SK-N-SH (cell line): Measurements from ENCODE around the gene LMNTD2.

Experiments
- ELF1 ChIP-seq: IDR thresholded peaks from 2 replicates; pipeline ENCODE4 v1.4.0; 2012
- EP300 ChIP-seq, 2 experiments: IDR thresholded peaks; 2 replicates each; pipeline versions ENCODE4 v1.4.0 to v1.6.1; 2012; ENCODE audit warnings: borderline replicate concordance in 1 of 2, low read depth in 1 of 2, low read length in 1 of 2
- FOXM1 ChIP-seq: IDR thresholded peaks from 2 replicates; pipeline ENCODE4 v1.4.0; 2012; ENCODE audit warnings: low read depth, mild to moderate bottlenecking
- REST ChIP-seq: IDR thresholded peaks from 2 replicates; pipeline ENCODE4 v1.6.1; 2012; ENCODE audit warnings: mild to moderate bottlenecking, low read depth, low read length, moderate library complexity
- TAF1 ChIP-seq: IDR thresholded peaks from 2 replicates; pipeline ENCODE4 v1.6.1; 2012; ENCODE audit warnings: low read depth, mild to moderate bottlenecking, low read length, moderate library complexity, borderline replicate concordance
- TEAD4 ChIP-seq: IDR thresholded peaks from 2 replicates; pipeline ENCODE4 v1.4.0; 2012; ENCODE audit warnings: mild to moderate bottlenecking, borderline replicate concordance; ENCODE audit not compliant: insufficient read depth
- TF ChIP-seq, protein P1 (sequence below): fragments of 200-600 bp; sonication (generic); IDR thresholded peaks from 2 replicates; pipeline ENCODE4 v1.6.1; 2017; ENCODE audit warnings: antibody characterized with exemption, mild to moderate bottlenecking, moderate library complexity
- TF ChIP-seq, protein P2 (sequence below): IDR thresholded peaks from 2 replicates; pipeline ENCODE4 v1.4.0; 2012; ENCODE audit warnings: low read depth, borderline replicate concordance

DNA sequence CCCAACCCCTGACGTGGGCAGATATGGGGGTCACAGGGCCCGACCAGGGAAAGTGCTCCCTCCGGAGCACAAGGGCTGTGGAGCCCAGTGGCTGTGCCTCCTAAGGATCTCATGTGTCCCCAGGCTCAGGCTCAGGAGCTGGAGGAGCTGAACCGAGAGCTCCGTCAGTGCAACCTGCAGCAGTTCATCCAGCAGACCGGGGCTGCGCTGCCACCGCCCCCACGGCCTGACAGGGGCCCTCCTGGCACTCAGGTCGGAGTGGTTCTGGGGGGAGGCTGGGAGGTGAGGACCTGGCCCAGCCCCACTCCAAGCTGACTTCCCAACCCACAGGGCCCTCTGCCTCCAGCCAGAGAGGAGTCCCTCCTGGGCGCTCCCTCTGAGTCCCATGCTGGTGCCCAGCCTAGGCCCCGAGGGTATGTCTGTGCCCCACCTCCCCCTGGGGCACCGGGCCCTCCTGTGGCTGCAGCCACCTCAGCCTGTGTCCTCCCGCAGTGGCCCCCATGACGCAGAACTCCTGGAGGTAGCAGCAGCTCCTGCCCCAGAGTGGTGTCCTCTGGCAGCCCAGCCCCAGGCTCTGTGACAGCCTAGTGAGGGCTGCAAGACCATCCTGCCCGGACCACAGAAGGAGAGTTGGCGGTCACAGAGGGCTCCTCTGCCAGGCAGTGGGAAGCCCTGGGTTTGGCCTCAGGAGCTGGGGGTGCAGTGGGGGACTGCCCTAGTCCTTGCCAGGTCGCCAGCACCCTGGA is 2.7 kb upstream of the LMNTD2 start:
- TF ChIP-seq, protein P1, sequence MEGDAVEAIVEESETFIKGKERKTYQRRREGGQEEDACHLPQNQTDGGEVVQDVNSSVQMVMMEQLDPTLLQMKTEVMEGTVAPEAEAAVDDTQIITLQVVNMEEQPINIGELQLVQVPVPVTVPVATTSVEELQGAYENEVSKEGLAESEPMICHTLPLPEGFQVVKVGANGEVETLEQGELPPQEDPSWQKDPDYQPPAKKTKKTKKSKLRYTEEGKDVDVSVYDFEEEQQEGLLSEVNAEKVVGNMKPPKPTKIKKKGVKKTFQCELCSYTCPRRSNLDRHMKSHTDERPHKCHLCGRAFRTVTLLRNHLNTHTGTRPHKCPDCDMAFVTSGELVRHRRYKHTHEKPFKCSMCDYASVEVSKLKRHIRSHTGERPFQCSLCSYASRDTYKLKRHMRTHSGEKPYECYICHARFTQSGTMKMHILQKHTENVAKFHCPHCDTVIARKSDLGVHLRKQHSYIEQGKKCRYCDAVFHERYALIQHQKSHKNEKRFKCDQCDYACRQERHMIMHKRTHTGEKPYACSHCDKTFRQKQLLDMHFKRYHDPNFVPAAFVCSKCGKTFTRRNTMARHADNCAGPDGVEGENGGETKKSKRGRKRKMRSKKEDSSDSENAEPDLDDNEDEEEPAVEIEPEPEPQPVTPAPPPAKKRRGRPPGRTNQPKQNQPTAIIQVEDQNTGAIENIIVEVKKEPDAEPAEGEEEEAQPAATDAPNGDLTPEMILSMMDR, result no peak
- TF ChIP-seq, protein P2, sequence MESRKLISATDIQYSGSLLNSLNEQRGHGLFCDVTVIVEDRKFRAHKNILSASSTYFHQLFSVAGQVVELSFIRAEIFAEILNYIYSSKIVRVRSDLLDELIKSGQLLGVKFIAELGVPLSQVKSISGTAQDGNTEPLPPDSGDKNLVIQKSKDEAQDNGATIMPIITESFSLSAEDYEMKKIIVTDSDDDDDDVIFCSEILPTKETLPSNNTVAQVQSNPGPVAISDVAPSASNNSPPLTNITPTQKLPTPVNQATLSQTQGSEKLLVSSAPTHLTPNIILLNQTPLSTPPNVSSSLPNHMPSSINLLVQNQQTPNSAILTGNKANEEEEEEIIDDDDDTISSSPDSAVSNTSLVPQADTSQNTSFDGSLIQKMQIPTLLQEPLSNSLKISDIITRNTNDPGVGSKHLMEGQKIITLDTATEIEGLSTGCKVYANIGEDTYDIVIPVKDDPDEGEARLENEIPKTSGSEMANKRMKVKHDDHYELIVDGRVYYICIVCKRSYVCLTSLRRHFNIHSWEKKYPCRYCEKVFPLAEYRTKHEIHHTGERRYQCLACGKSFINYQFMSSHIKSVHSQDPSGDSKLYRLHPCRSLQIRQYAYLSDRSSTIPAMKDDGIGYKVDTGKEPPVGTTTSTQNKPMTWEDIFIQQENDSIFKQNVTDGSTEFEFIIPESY, result no peak
- TF ChIP-seq EP300 (IDR thresholded peaks at IDR 0.05; ENCODE audit: borderline replicate concordance in 1 of 2, low read depth in 1 of 2, low read length in 1 of 2) (no peak), TAF1 (no peak), ELF1 (no peak), TEAD4 (no peak), FOXM1 (no peak), REST (no peak)
